ENCODE results near the gene MEN1.

- no peak for TF ChIP-seq OSR1 (CRISPR knock-in tag; IDR thresholded peaks at IDR 0.05)
- no peak for TF ChIP-seq ZNF8 (CRISPR knock-in tag; IDR thresholded peaks at IDR 0.05)
- no peak for TF ChIP-seq ZFP3 (CRISPR knock-in tag; IDR thresholded peaks at IDR 0.05)
Observed at GRCh38 chr11:64789331-64790204, 20.8 kb downstream of the MEN1 start.
